ENCODE measurements around the gene AKAP9.
"Not testable (repeated sequence)": the region's sequence is repeated elsewhere in the genome, so short reads cannot be mapped to it uniquely, and the experiment has no call there.

Gene AKAP9

GRCh38 chr7:91940572-91941341 lies at the start of gene AKAP9:
AKAP9 (plus strand) TSS chr7:91940862; CDS start chr7:91941100, 238 bp downstream.
- peak; percentile 57 for DNase-seq (ENCODE audit: low spot score)

- DNase-seq (ENCODE audit: low spot score) = no peak
Measured at GRCh38 chr7:91892099-91892705, 48.5 kb upstream of the AKAP9 start.

GRCh38 chr7:91892821-91893340 lies 47.8 kb upstream of the AKAP9 start:
- DNase-seq (ENCODE audit: low spot score) = no peak

GRCh38 chr7:91893699-91894098 lies 47.0 kb upstream of the AKAP9 start:
- not testable (repeated sequence) for DNase-seq (ENCODE audit: low spot score)

GRCh38 chr7:91894781-91895480 lies 45.7 kb upstream of the AKAP9 start:
- DNase-seq (ENCODE audit: low spot score) = no peak

GRCh38 chr7:91898240-91898992 lies 42.2 kb upstream of the AKAP9 start:
- DNase-seq (ENCODE audit: low spot score) = no peak

GRCh38 chr7:91899563-91899962 lies 41.1 kb upstream of the AKAP9 start:
- no peak for DNase-seq (ENCODE audit: low spot score)

GRCh38 chr7:91910171-91910570 lies 30.5 kb upstream of the AKAP9 start:
- DNase-seq (ENCODE audit: low spot score) = no peak

GRCh38 chr7:91911121-91911520 lies 29.5 kb upstream of the AKAP9 start:
- DNase-seq (ENCODE audit: low spot score) = no peak

- no peak for DNase-seq (ENCODE audit: low spot score)
Measured at GRCh38 chr7:91912494-91912893, 28.2 kb upstream of the AKAP9 start.

- DNase-seq (ENCODE audit: low spot score) = no peak
Measured at GRCh38 chr7:91913612-91914011, 27.1 kb upstream of the AKAP9 start.

GRCh38 chr7:91915401-91916050 lies 25.1 kb upstream of the AKAP9 start:
- no peak for DNase-seq (ENCODE audit: low spot score)

- DNase-seq (ENCODE audit: low spot score) = no peak
Measured at GRCh38 chr7:91916051-91916440, 24.6 kb upstream of the AKAP9 start.

- no peak for DNase-seq (ENCODE audit: low spot score)
Measured at GRCh38 chr7:91918356-91918755, 22.3 kb upstream of the AKAP9 start.

GRCh38 chr7:91922857-91923256 lies 17.8 kb upstream of the AKAP9 start:
- no peak for DNase-seq (ENCODE audit: low spot score)

GRCh38 chr7:91927912-91928311 lies 12.8 kb upstream of the AKAP9 start:
- DNase-seq (ENCODE audit: low spot score) = no peak

GRCh38 chr7:91929463-91929862 lies 11.2 kb upstream of the AKAP9 start:
- no peak for DNase-seq (ENCODE audit: low spot score)

- DNase-seq (ENCODE audit: low spot score) = peak; percentile 56
Measured at GRCh38 chr7:91940171-91940570, 491 bp upstream of the AKAP9 start.

GRCh38 chr7:91941450-91941849 lies 788 bp downstream of the AKAP9 start:
- peak; percentile 82 for DNase-seq (ENCODE audit: low spot score)

GRCh38 chr7:91942312-91942711 lies 1.6 kb downstream of the AKAP9 start:
- DNase-seq (ENCODE audit: low spot score) = no peak

GRCh38 chr7:91944970-91945369 lies 4.3 kb downstream of the AKAP9 start:
- DNase-seq (ENCODE audit: low spot score) = not testable (repeated sequence)

GRCh38 chr7:91945476-91945875 lies 4.8 kb downstream of the AKAP9 start:
- DNase-seq (ENCODE audit: low spot score) = peak; percentile 24
